MCF 10A (cell line): Measurements from ENCODE around the gene AHNAK. TPM values are rescaled to one million over a fixed set of nuclear protein-coding genes. Genes with fewer than 3 reads are reported as not detected.

Source experiments
- BruUV-seq: library from RNA; stranded (reverse); fragments of 400-500 nt; replicated peaks from 2 replicates; lab custom pipeline; 2021; lab: Mats Ljungman, UMichigan
- CTCF ChIA-PET: fragments of 300-600 bp; sonication (Branson Sonifier 250); formaldehyde crosslinking; extraction: SDS; loops from one replicate; lab custom pipeline; 2021; ENCODE audit warnings: antibody characterized with exemption, inconsistent platforms; lab: Yijun Ruan, JAX
- POLR2A ChIA-PET: fragments of 300-600, 350-650 bp; sonication (Branson Sonifier 250); formaldehyde crosslinking; extraction: SDS; loops from one replicate; lab custom pipeline; 2020; ENCODE audit warnings: antibody characterized with exemption, inconsistent platforms; lab: Yijun Ruan, JAX
- DNase-seq: peaks from one replicate; pipeline ENCODE4 v3.0.0-alpha.2; 2018; ENCODE audit not compliant: unreplicated experiment
- H3K27ac Mint-ChIP-seq: one replicate; pipeline ENCODE4 v1.8.0; 2022; ENCODE audit warnings: mild to moderate bottlenecking, low read depth, mixed read lengths; ENCODE audit not compliant: unreplicated experiment
- H3K27me3 Mint-ChIP-seq: one replicate; pipeline ENCODE4 v1.8.0; 2022; ENCODE audit warnings: mixed read lengths; ENCODE audit not compliant: insufficient read depth, unreplicated experiment
- H3K36me3 Mint-ChIP-seq: one replicate; pipeline ENCODE4 v1.8.0; 2022; ENCODE audit warnings: mild to moderate bottlenecking, moderate library complexity, mixed read lengths; ENCODE audit not compliant: insufficient read depth, unreplicated experiment
- H3K4me1 Mint-ChIP-seq: one replicate; pipeline ENCODE4 v1.8.0; 2022; ENCODE audit warnings: mixed read lengths; ENCODE audit not compliant: insufficient read depth, unreplicated experiment
- H3K4me3 Mint-ChIP-seq: one replicate; pipeline ENCODE4 v1.8.0; 2022; ENCODE audit warnings: mild to moderate bottlenecking, moderate library complexity, mixed read lengths; ENCODE audit not compliant: unreplicated experiment
- H3K9me3 Mint-ChIP-seq: one replicate; pipeline ENCODE4 v1.8.0; 2022; ENCODE audit warnings: mixed read lengths; ENCODE audit not compliant: unreplicated experiment
- CTCF ChIP-seq: fragments of 200-600 bp; IDR thresholded peaks from one replicate; pipeline ENCODE4 v1.8.0; 2022; ENCODE audit warnings: antibody characterized with exemption, mild to moderate bottlenecking; ENCODE audit not compliant: unreplicated experiment
- intact Hi-C: fragments of 100-400 bp; cut with micrococcal nuclease; formaldehyde crosslinking; loops from 2 replicates; pipeline ENCODE4 v1.14.1; 2022
- total RNA-seq: library from RNA; stranded (reverse); gene quantifications from 2 replicates; pipeline ENCODE4 v1.2.3, GENCODE V29; 2022

The AHNAK gene
- total RNA-seq, 1 experiment from 2014 or later, result 429 TPM

- POLR2A ChIA-PET, result interaction anchor here (0.6 kb wide), 1 partner anchor 364 kb away, joined by 4 read pairs; no protein-coding TSS in a partner anchor
- TF ChIP-seq CTCF, result no peak
- DNase-seq, result no peak
- intact Hi-C loops, result no loop called here
- BruUV-seq, result no TSS peak
- Mint-ChIP-seq H3K27me3 (no peaks in the 10 kb centered on the region), H3K36me3 (no peaks in the 10 kb centered on the region), H3K9me3 (no peaks in the 10 kb centered on the region), H3K27ac (no peak overlapping the region), H3K4me3 (no peak overlapping the region), H3K4me1 (no peaks in the 10 kb centered on the region)
- CTCF ChIA-PET, result interaction anchor here (0.7 kb wide), 1 partner anchor 159 kb away, joined by 3 read pairs; no protein-coding TSS in a partner anchor
Observed at GRCh38 chr11:62479631-62480201, 66.9 kb downstream of the AHNAK start.

DNA sequence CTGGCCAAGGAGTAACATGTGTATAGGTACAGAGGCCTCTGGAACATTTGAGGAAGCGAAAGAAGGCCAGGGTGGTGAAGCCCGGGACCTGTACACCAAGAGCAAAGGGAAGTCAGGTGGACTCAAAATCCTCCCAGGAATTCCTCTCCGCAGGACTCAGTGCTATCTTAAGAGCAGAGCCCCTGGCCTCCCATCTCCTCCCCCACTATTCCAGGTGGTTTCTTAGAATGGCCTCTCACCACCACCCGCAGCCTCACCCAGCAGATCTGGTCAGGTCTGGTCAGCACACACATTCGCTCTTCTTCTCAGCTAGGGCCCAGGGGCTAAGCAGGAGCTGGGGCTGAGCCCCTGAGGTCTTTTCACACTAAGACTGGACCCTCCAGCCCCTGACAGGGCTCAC lies 68.7 kb downstream of the AHNAK start:
- H3K27ac Mint-ChIP-seq, result no peak overlapping the region
- BruUV-seq, result no TSS peak
- DNase-seq, result no peak
- no peak overlapping the region for H3K4me3 Mint-ChIP-seq
- ChIA-PET POLR2A (interaction anchor here (0.6 kb wide), 1 partner anchor 1164 kb away, joined by 3 read pairs; no protein-coding TSS in a partner anchor), CTCF (no interaction called here)
- H3K4me1 Mint-ChIP-seq, result no peaks in the 10 kb centered on the region
- intact Hi-C loops, result no loop called here
- no peaks in the 10 kb centered on the region for H3K36me3 Mint-ChIP-seq
- no peaks in the 10 kb centered on the region for H3K9me3 Mint-ChIP-seq
- H3K27me3 Mint-ChIP-seq, result no peaks in the 10 kb centered on the region
- TF ChIP-seq CTCF, result no peak

- no peaks in the 10 kb centered on the region for H3K36me3 Mint-ChIP-seq
- H3K27me3 Mint-ChIP-seq, result no peaks in the 10 kb centered on the region
- intact Hi-C loops, result no loop called here
- H3K9me3 Mint-ChIP-seq, result no peaks in the 10 kb centered on the region
- DNase-seq, result peak; percentile 74
- peaks cover 12% of the 10 kb centered on the region for H3K4me1 Mint-ChIP-seq
- BruUV-seq, result no TSS peak
- TF ChIP-seq CTCF, result no peak
- H3K27ac Mint-ChIP-seq, result peak overlapping the region; percentile 68
- H3K4me3 Mint-ChIP-seq, result no peak overlapping the region
- CTCF ChIA-PET, result interaction anchor here (0.7 kb wide), 1 partner anchor 1709 kb away, joined by 4 read pairs; no protein-coding TSS in a partner anchor
- POLR2A ChIA-PET, result no interaction called here
Observed at GRCh38 chr11:62472063-62472884, 74.3 kb downstream of the AHNAK start.

- Mint-ChIP-seq H3K27me3 (no peaks in the 10 kb centered on the region), H3K27ac (peak overlapping the region; percentile 68), H3K9me3 (no peaks in the 10 kb centered on the region), H3K4me3 (no peak overlapping the region), H3K36me3 (no peaks in the 10 kb centered on the region), H3K4me1 (peaks cover 12% of the 10 kb centered on the region)
- intact Hi-C loops, result no loop called here
- DNase-seq, result no peak
- TF ChIP-seq CTCF, result no peak
- no TSS peak for BruUV-seq
- ChIA-PET POLR2A (no interaction called here), CTCF (no interaction called here)
Observed at GRCh38 chr11:62471603-62472002, 75.0 kb downstream of the AHNAK start.
